GM10266 (cell line): Measurements from ENCODE around the gene DDAH1.

Experiments used
- DNase-seq: peaks from one replicate; pipeline ENCODE4 v3.0.0; 2012; ENCODE audit errors: extremely low spot score
- CTCF ChIP-seq: IDR thresholded peaks from 2 replicates; pipeline ENCODE4 v1.5.1; 2012; ENCODE audit warnings: mild to moderate bottlenecking, low read depth; ENCODE audit not compliant: control insufficient read depth, insufficient read depth; ENCODE audit errors: missing control alignments

Gene DDAH1

GRCh38 chr1:85295654-85296053, 169.3 kb downstream of the DDAH1 start:
- no peak for DNase-seq
- TF ChIP-seq CTCF: no peak

GRCh38 chr1:85295006-85295431, 169.9 kb downstream of the DDAH1 start:
- no peak for TF ChIP-seq CTCF

GRCh38 chr1:85290826-85291225, 174.1 kb downstream of the DDAH1 start:
- TF ChIP-seq CTCF: no peak

More at GRCh38 chr1:85295006-85295431, 169.9 kb downstream of the DDAH1 start:
- DNase-seq: no peak

GRCh38 chr1:85289848-85290335, 175.1 kb downstream of the DDAH1 start:
- DNase-seq: no peak
- no peak for TF ChIP-seq CTCF

More at GRCh38 chr1:85290826-85291225, 174.1 kb downstream of the DDAH1 start:
- no peak for DNase-seq

GRCh38 chr1:85289207-85289847, 175.6 kb downstream of the DDAH1 start:
- TF ChIP-seq CTCF: no peak
- DNase-seq: no peak

GRCh38 chr1:85284202-85284601, 180.8 kb downstream of the DDAH1 start:
- no peak for DNase-seq
- TF ChIP-seq CTCF: no peak

GRCh38 chr1:85283475-85284199, 181.3 kb downstream of the DDAH1 start:
- no peak for DNase-seq
- TF ChIP-seq CTCF: no peak
